Calu3 (cell line): ENCODE data around the gene AGPAT4. TPM values are rescaled to one million over a fixed set of nuclear protein-coding genes. Genes with fewer than 3 reads are reported as not detected.
"Not testable (repeated sequence)": the region's sequence is repeated elsewhere in the genome, so short reads cannot be mapped to it uniquely, and the experiment has no call there.

Source experiments
- BruUV-seq: library from RNA; stranded (reverse); fragments of 400-500 nt; replicated peaks from 2 replicates; lab custom pipeline; 2021; lab: Mats Ljungman, UMichigan
- CTCF ChIA-PET: fragments of 300-600 bp; sonication (Branson Sonifier 250); formaldehyde crosslinking; loops from one replicate; lab custom pipeline; 2022; ENCODE audit warnings: antibody characterized with exemption; lab: Charles Lee
- DNase-seq: peaks from one replicate; pipeline ENCODE4 v3.0.0; 2022
- H3K27ac Mint-ChIP-seq: one replicate; pipeline ENCODE4 v1.8.0; 2022; ENCODE audit warnings: mixed read lengths; ENCODE audit not compliant: unreplicated experiment
- H3K27me3 Mint-ChIP-seq: one replicate; pipeline ENCODE4 v1.8.0; 2022; ENCODE audit warnings: mixed read lengths; ENCODE audit not compliant: unreplicated experiment
- H3K36me3 Mint-ChIP-seq: one replicate; pipeline ENCODE4 v1.8.0; 2022; ENCODE audit warnings: mild to moderate bottlenecking, moderate library complexity, mixed read lengths; ENCODE audit not compliant: insufficient read depth, unreplicated experiment
- H3K4me1 Mint-ChIP-seq: one replicate; pipeline ENCODE4 v1.8.0; 2022; ENCODE audit warnings: mild to moderate bottlenecking, low read depth, mixed read lengths; ENCODE audit not compliant: unreplicated experiment
- H3K4me3 Mint-ChIP-seq: one replicate; pipeline ENCODE4 v1.8.0; 2022; ENCODE audit warnings: mild to moderate bottlenecking, low read depth, moderate library complexity, mixed read lengths; ENCODE audit not compliant: unreplicated experiment
- H3K9me3 Mint-ChIP-seq: one replicate; pipeline ENCODE4 v1.8.0; 2022; ENCODE audit warnings: low read depth, mixed read lengths; ENCODE audit not compliant: unreplicated experiment
- CTCF ChIP-seq: fragments of 200-600 bp; IDR thresholded peaks from one replicate; pipeline ENCODE4 v1.8.0; 2022; ENCODE audit warnings: antibody characterized with exemption; ENCODE audit not compliant: unreplicated experiment
- intact Hi-C: fragments of 100-400 bp; cut with micrococcal nuclease; formaldehyde crosslinking; loops from one replicate; pipeline ENCODE4 v1.10.0; 2022; ENCODE audit not compliant: unreplicated experiment
- total RNA-seq: library from RNA; stranded (reverse); gene quantifications from 2 replicates; pipeline ENCODE4 v1.2.3, GENCODE V29; 2022

AGPAT4 gene
- total RNA-seq, 1 experiment from 2014 or later = 11.3 TPM

- Mint-ChIP-seq H3K36me3 (peaks cover 31% of the 10 kb centered on the region), H3K27ac (no peak overlapping the region), H3K4me1 (no peaks in the 10 kb centered on the region), H3K27me3 (no peaks in the 10 kb centered on the region), H3K9me3 (peaks cover 4% of the 10 kb centered on the region), H3K4me3 (no peak overlapping the region)
- DNase-seq = no peak
- no TSS peak for BruUV-seq
- intact Hi-C loops = no loop called here
- no peak for TF ChIP-seq CTCF
- CTCF ChIA-PET = interaction anchor here (1.1 kb wide), 1 partner anchor 243 kb away, joined by 3 read pairs; no protein-coding TSS in a partner anchor
Measured at GRCh38 chr6:161128230-161128629, 145.6 kb downstream of the AGPAT4 start.

GRCh38 chr6:161127071-161127740 is 146.7 kb downstream of the AGPAT4 start:
- no peak for DNase-seq
- no peaks in the 10 kb centered on the region for H3K4me1 Mint-ChIP-seq
- H3K27ac Mint-ChIP-seq = no peak overlapping the region
- TF ChIP-seq CTCF = no peak
- peaks cover 4% of the 10 kb centered on the region for H3K9me3 Mint-ChIP-seq
- CTCF ChIA-PET = no interaction called here
- intact Hi-C loops = no loop called here
- H3K4me3 Mint-ChIP-seq = no peak overlapping the region
- peaks cover 29% of the 10 kb centered on the region for H3K36me3 Mint-ChIP-seq
- no TSS peak for BruUV-seq
- H3K27me3 Mint-ChIP-seq = no peaks in the 10 kb centered on the region

- intact Hi-C loops = no loop called here
- Mint-ChIP-seq H3K4me1 (no peaks in the 10 kb centered on the region), H3K27ac (no peak overlapping the region), H3K4me3 (no peak overlapping the region), H3K27me3 (no peaks in the 10 kb centered on the region), H3K36me3 (peaks cover 29% of the 10 kb centered on the region), H3K9me3 (peaks cover 5% of the 10 kb centered on the region)
- DNase-seq = no peak
- no peak for TF ChIP-seq CTCF
- CTCF ChIA-PET = interaction anchor here (0.6 kb wide), 1 partner anchor 245 kb away, joined by 3 read pairs; no protein-coding TSS in a partner anchor
- BruUV-seq = no TSS peak
Measured at GRCh38 chr6:161125591-161125990, 148.3 kb downstream of the AGPAT4 start.

- H3K36me3 Mint-ChIP-seq = peaks cover 24% of the 10 kb centered on the region
- H3K4me3 Mint-ChIP-seq, H3K9me3 Mint-ChIP-seq, DNase-seq, H3K27ac Mint-ChIP-seq, BruUV-seq, H3K4me1 Mint-ChIP-seq, intact Hi-C loops, H3K27me3 Mint-ChIP-seq, CTCF ChIA-PET: not testable (repeated sequence)
Measured at GRCh38 chr6:161123319-161123718, 150.5 kb downstream of the AGPAT4 start.

- no peak for DNase-seq
- peaks cover 6% of the 10 kb centered on the region for H3K9me3 Mint-ChIP-seq
- H3K4me1 Mint-ChIP-seq = no peaks in the 10 kb centered on the region
- H3K4me3 Mint-ChIP-seq = no peak overlapping the region
- H3K36me3 Mint-ChIP-seq = peaks cover 14% of the 10 kb centered on the region
- H3K27me3 Mint-ChIP-seq = no peaks in the 10 kb centered on the region
- CTCF ChIA-PET = no interaction called here
- intact Hi-C loops = no loop called here
- TF ChIP-seq CTCF = no peak
- H3K27ac Mint-ChIP-seq = no peak overlapping the region
- no TSS peak for BruUV-seq
Measured at GRCh38 chr6:161117942-161118341, 155.9 kb downstream of the AGPAT4 start.
